ENCODE measurements around the gene HYLS1. TPM values are rescaled to one million over a fixed set of nuclear protein-coding genes. Genes with fewer than 3 reads are reported as not detected.

Gene HYLS1
- polyA plus RNA-seq, 2 of the 4 experiments (the other 2 are of a cell fraction), result 14.9 to 18.7 TPM

GRCh38 chr11:125921042-125921441 lies 33.6 kb downstream of the HYLS1 start:
- no peak overlapping the region for H3K4me3 ChIP-seq
- WGBS (ENCODE audit: missing lambda C conversion rate), result 72% methylated on average over 9 of the region's 9 CpGs
- FAIRE-seq, result no peak
- H3K4me2 ChIP-seq, result no peak overlapping the region
- POLR2A ChIA-PET, result no interaction called here
- no peaks in the 10 kb centered on the region for H3K9me3 ChIP-seq
- no peak for DNase-seq (ENCODE audit: low read depth in 1 of 2, low spot score in 1 of 2)
- no peak overlapping the region for H3K27ac ChIP-seq
- CTCF ChIA-PET, result interaction anchor here (0.8 to 5.5 kb wide), 4 partner anchors 18 to 281 kb away, joined by 3 to 80 read pairs (median 4); partner anchors contain the start of genes DDX25 and PUS3
- TF ChIP-seq REST (IDR thresholded peaks at IDR 0.05), result no peak
- no peak for TF ChIP-seq MAX (IDR thresholded peaks at IDR 0.05)
- TF ChIP-seq HOXA7 (CRISPR knock-in tag; IDR thresholded peaks at IDR 0.05), result no peak
- no peak for TF ChIP-seq E2F6 (IDR thresholded peaks at IDR 0.05; ENCODE audit: borderline replicate concordance, low read depth)
- TF ChIP-seq NPAS2 (CRISPR knock-in tag; IDR thresholded peaks at IDR 0.05; ENCODE audit: borderline replicate concordance), result no peak
- TF ChIP-seq HOXB13 (CRISPR knock-in tag; IDR thresholded peaks at IDR 0.05; ENCODE audit: low read depth), result no peak
- H3K4me1 ChIP-seq, result peaks cover 7% of the 10 kb centered on the region; the same call in 2 of the 3 replicates
- no peak for ATAC-seq

- Histone ChIP-seq H3K4me3 (no peak overlapping the region), H3K9me3 (no peaks in the 10 kb centered on the region), H3K4me2 (no peak overlapping the region), H3K27ac (no peak overlapping the region), H3K4me1 (peaks cover under 1% of the 10 kb centered on the region; the same call in 2 of the 3 replicates)
- ChIA-PET CTCF (interaction anchor here (1.4 to 5.5 kb wide), 6 partner anchors 12 to 275 kb away, joined by 4 to 80 read pairs (median 6); partner anchors contain the start of genes DDX25, PUS3 and VSIG10L2), POLR2A (no interaction called here)
- FAIRE-seq (no peak), ATAC-seq (no peak), DNase-seq (ENCODE audit: low read depth in 1 of 2, low spot score in 1 of 2) (no peak)
- WGBS (ENCODE audit: missing lambda C conversion rate), result 54% methylated on average over 3 of the region's 3 CpGs
- TF ChIP-seq KDM1A (IDR thresholded peaks at IDR 0.05; ENCODE audit: low read depth) (no peak), TP53 (CRISPR knock-in tag; IDR thresholded peaks at IDR 0.05) (no peak), REST (IDR thresholded peaks at IDR 0.05) (no peak), MAZ (IDR thresholded peaks at IDR 0.05; ENCODE audit: borderline replicate concordance, low read depth, low read length) (no peak), HDAC2 (IDR thresholded peaks at IDR 0.05) (no peak), JUN (IDR thresholded peaks at IDR 0.05) (no peak)
Observed at GRCh38 chr11:125922156-125922555, 34.7 kb downstream of the HYLS1 start.

GRCh38 chr11:125923012-125923579 lies 35.6 kb downstream of the HYLS1 start:
- Histone ChIP-seq H3K27ac (no peak overlapping the region), H3K4me2 (no peak overlapping the region), H3K9me3 (no peaks in the 10 kb centered on the region), H3K4me3 (no peak overlapping the region), H3K4me1 (no peaks in the 10 kb centered on the region)
- ATAC-seq (peak; percentile 92 to 95), DNase-seq (ENCODE audit: low read depth in 1 of 2, low spot score in 1 of 2) (peak; percentile 65 to 71), FAIRE-seq (no peak)
- ChIA-PET POLR2A (no interaction called here), CTCF (interaction anchor here (0.6 to 5.5 kb wide), 22 partner anchors 9 to 280 kb away, joined by 3 to 80 read pairs (median 4); partner anchors contain the start of genes PUS3 and VSIG10L2)
- peak; percentile 79 for TF ChIP-seq SMC3 (IDR thresholded peaks at IDR 0.05)
- no peak for TF ChIP-seq ZFP36 (IDR thresholded peaks at IDR 0.05; ENCODE audit: borderline replicate concordance, partially characterized antibody)
- peak; percentile 84 for TF ChIP-seq CTCF (IDR thresholded peaks at IDR 0.05)
- TF ChIP-seq RAD21 (conservative IDR thresholded peaks at IDR 0.05 in 1 of 2, IDR thresholded peaks at IDR 0.05 in 1 of 2), result peak; percentile 87 to 89
- under 1% methylated on average over 8 of the region's 8 CpGs for WGBS (ENCODE audit: missing lambda C conversion rate)
